NCI-H345 (cell line): ENCODE data around the gene IQCE.
"Not testable (repeated sequence)": the region's sequence is repeated elsewhere in the genome, so short reads cannot be mapped to it uniquely, and the experiment has no call there.

Source experiments
- DNase-seq: peaks from one replicate; lab custom pipeline; 2025; lab: John Stamatoyannopoulos, UW

IQCE gene

GRCh38 chr7:2532199-2532772 is 26.5 kb upstream of the IQCE start:
- DNase-seq, result peak; percentile 49

- not testable (repeated sequence) for DNase-seq
Measured at GRCh38 chr7:2532816-2533215, 26.0 kb upstream of the IQCE start.

- not testable (repeated sequence) for DNase-seq
Measured at GRCh38 chr7:2533566-2533965, 25.2 kb upstream of the IQCE start.

GRCh38 chr7:2534214-2534613 is 24.6 kb upstream of the IQCE start:
- DNase-seq, result not testable (repeated sequence)

DNA sequence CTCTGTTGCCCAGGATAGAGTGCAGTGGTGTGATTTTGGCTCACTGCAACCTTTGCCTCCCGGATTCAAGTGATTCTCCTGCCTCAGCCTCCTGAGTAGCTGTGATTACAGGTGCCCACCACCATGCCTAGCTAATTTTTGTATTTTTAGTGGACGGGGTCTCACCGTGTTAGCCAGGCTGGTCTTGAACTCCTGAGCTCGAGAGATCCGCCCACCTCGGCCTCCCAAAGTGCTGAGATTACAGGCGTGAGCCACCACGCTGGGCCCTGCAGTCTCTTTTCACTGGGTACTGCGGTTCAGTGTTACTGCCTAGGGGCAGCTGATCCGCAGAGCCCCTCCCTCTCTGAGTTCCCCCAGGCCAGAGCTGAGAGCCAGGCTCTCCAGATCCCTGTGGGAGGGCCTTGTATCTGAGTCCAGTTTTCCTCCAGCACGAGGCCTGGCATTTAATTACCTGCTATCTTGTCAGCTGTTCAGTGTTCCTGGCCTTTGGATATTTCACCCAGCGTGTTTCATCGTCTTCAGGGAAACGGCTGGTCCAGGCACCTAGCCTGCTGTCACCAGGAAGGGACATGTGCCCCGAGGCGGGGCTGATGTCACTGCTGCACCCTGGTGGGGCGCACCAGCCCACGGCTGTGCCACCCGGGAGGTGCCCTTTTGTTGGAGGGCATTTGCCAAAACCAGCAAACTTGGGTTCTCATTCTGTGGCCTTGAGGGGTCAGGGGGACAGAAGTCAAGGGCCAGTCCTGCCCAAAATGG is 22.7 kb upstream of the IQCE start:
- DNase-seq, result peak; percentile 12

DNA sequence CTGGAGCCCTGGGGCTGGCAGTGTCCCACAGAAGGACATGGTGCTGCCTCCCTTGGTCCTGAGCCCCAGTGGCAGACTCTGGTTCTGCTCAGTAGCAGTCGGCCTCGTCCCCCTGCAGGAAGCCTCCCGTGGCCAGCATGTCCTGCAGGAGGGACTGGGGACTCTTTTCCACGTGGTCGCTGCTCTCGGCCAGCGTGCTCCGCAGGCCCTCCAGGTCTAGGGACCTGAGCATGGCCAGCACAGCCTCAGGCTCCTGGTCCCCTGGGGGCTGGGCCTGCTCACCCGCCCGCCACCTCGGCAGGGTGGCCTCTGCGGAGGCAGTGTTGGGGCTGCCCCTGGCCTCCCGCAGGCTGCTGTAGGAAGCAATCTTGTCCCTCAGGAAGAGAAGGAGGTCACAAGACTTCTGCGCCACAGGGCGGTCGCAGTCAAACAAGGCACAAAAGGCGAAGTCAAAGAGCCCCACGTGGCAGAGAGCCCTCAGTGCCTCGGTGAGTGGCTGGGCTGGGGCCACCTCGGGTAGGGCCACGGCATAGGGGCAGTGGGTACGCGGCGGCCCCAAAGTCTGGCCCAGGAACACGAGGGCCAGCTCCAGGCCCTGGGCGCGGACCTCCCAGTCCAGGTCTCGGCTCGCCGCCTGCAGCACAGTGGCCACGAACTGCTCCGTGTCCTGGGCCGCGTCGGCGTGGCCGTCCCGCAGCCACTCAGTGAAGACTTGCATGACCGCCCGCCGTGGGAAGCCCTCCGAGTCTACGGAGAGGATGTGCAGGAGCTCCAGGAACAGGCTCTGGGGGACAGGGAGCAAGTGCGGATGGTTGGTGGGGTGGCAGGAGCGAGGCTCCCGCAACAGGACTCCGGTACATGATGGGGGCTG is 20.6 kb upstream of the IQCE start:
- DNase-seq, result no peak

GRCh38 chr7:2539031-2539911 is 19.5 kb upstream of the IQCE start:
- DNase-seq, result no peak

- DNase-seq, result no peak
Measured at GRCh38 chr7:2540133-2540532, 18.6 kb upstream of the IQCE start.

GRCh38 chr7:2540641-2541051 is 18.1 kb upstream of the IQCE start:
- DNase-seq, result no peak

DNA sequence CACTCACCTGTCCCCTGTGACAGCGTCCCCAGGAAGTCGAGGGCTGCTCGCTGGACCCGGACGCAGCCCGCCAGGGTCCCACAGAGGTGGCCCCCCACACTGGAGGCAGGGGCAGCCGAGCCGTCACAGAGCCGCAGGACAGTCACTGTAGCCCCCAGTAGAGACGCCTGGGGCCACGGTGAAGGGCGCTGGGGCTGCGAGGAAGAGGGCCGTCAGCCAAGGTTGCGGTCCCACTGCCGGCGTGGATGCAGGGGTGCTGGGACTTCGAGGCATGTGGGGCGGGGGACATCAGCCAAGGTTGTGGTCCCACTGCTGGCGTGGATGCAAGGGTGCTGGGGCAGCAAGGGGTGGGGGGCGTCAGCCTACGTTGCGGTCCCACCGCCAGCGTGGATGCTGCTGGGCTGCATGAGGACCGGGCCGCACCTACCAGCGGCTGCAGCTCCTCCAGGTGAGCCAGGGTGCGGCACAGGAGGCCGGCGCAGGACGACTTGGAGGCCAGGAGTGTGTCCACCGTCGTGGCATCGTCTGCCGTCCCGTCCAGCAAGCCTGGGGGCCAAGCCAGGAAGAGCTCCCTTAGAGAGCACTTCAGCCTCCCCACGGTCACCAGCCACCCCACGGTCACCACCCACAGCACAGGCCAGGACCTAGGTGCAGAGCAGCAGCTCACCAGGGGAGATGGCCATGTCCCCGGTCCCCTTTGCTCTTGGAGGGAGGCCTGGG is 17.3 kb upstream of the IQCE start:
- DNase-seq, result no peak

GRCh38 chr7:2542011-2542915 is 16.5 kb upstream of the IQCE start:
- DNase-seq, result no peak

GRCh38 chr7:2542916-2543871 is 15.6 kb upstream of the IQCE start:
- DNase-seq, result no peak

DNA sequence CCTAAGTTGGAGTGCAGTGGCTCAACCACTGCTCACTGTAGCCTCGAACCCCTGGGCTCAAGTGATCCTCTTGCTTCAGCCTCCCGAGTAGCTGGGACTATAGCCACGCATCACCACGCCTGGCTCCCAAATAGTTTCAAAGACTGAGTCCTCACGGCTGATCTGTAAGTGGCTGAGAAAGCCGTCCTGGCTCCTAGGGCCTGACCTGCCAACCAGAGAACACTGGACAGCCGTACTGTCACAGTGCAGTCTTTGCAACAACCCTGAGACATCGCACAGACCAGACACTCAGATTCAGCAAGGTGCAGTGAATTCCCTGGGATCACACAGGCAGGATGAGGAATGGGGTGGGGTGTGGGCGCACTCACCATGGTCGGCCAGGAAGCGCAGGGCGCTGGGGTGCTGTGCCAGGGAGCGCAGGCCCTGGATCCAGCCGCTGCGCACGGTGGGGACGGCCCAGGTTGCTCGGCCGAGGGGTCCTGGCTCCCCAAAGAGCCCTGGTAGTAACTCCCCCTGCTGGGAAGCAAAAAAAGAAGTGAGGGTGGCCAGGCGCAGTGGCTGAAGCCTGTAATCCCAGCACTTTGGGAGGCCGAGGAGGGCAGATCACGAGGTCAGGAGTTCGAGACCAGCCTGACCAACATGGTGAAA is 14.1 kb upstream of the IQCE start:
- no peak for DNase-seq

DNA sequence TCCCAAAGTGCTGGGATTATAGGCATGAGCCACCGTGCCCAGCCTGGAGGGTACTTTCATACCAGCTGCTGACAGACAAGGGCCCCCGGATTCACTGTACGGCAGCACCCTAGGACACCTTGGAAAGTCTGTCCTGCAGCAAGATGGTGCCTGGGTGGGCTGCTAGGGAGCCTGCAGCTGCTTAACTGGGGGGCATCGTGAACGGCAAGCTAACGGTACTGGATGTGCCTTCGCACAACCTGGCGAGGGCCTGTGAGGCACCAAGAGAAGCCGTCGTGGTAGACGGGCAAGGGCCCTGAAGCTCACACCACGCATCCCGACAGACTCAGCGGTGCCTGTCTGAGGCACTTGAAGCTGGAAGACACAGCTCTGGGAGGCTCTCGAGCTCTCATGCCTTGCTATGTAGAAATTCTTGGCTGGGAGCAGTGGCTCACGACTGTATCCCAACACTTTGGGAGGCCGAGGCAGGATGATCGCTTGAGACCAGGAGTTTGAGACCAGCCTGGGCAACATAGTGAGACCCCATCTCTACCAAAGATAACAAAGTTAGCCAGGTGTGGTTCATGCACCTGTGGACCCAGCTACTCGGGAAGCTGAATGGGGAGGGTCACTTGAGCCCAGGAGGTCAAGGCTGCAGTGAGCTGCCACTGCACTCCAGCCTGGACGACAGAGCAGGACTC is 12.9 kb upstream of the IQCE start:
- DNase-seq, result no peak

GRCh38 chr7:2546776-2547586 is 11.8 kb upstream of the IQCE start:
- no peak for DNase-seq

GRCh38 chr7:2551418-2551817 is 7.4 kb upstream of the IQCE start:
- no peak for DNase-seq

- DNase-seq, result no peak
Measured at GRCh38 chr7:2553108-2553507, 5.7 kb upstream of the IQCE start.
